GM21515 (cell line): Measurements from ENCODE around the gene SETD1B.
A peak's percentile ranks its signal among the peaks of the same experiment; 100 is the strongest.

Source experiments
- ATAC-seq: cut with Tn5 transposase; IDR thresholded peaks from one replicate; pipeline ENCODE4 v1.9.1; 2021; ENCODE audit not compliant: unreplicated experiment

SETD1B gene

DNA sequence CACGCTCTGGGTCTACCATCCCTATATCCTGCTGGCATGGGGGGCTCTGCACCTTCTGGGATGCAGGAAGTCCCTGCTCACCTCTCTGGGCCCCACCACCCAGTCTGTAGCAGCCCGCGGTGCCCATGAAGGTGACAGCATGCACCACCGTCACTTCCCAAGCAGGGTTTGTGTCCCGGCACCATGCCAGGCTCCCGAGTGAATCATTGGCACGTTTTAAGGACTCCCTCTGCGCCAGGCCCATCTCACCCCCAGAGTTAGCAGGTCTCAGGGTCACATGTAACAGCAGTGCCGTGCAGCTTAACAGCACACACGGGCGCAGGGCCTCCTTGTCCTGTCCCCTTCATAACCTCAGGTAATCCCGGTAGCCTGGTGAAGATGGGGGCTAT, 19.9 kb downstream of the SETD1B start:
- ATAC-seq, result no peak

DNA sequence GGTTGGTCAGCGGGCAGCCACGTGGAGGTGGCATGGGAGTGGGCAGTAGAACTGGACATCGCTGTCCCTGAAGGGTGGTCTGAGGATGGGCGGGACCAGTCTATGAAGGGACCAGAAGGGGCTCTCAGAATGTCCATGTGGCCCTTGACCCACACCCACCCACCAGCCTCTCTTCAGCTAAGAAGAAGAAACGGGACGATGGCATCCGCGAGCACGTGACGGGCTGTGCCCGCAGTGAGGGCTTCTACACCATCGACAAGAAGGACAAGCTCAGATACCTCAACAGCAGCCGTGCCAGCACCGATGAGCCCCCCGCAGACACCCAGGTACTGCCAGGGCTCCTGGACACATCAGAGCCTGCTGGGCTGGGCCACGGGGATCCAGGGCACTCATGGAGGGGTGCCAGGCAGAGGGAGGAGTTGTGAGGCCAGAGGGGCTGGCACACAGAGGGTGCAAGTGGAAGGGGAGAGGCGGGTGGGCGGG, 21.3 kb downstream of the SETD1B start:
- ATAC-seq, result no peak

DNA sequence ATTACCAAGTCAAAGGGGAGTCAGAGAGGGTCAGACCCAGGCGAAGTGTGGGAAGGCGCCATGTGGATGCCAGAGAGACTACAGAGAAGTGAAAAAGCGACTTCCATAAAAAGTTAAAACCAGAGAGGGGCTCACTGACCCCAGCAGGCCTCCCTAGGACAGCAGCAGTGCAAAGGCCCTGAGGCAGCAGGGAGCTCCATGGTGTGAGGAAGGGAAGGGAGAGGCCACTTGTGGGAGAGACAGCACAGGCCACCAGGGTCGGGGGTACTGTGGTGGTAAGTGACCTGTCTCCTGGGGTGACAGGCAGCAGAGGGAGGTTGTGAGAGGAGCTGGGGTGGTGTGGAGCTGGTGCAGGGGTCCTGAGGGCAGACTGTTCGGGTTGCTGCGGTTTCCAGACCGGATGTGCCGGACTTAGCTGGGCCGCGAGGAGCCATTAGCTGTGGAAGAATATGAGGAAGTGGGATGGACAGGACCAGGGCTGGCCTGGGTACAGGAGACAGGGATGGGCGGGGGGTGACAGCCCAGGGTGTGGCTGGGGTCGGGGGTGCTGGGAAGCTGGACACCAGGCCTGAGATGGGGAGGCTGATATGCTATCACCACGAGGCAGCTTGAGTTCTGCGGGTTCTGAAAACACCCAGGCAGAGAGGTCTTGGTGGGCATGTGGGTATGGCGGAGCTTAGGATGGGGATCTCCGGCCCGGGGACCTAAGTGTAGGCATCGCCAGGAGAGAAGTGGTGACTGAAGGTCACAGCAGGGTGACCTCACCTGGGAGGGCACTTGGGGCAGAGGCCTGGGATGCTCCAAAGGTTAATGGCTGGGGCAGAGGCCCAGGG, 22.7 kb downstream of the SETD1B start:
- ATAC-seq, result no peak

DNA sequence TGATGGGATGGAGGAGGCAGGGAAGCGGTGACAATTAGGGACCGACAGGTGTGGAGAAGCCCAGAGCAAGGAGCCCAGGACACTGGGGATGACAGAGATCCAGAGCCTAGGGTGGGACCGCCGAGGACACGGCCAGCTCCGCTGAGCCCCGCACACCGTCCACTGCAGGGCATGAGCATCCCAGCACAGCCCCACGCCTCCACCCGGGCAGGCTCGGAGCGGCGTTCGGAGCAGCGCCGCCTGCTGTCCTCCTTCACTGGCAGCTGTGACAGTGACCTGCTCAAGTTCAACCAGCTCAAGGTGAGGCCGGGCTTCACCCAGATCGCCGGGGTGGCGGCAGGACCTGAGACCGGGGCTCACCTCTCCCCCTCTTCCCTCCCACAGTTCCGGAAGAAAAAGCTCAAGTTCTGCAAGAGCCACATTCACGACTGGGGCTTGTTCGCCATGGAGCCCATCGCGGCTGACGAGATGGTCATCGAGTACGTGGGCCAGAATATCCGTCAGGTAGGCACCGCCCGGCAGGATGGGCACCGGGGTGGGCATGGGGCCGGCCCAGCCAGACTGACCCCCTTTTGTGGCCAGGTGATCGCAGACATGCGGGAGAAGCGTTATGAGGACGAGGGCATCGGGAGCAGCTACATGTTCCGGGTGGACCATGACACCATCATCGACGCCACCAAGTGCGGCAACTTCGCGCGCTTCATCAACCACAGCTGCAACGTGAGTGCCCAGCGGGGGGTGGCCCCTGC, 23.7 kb downstream of the SETD1B start:
- no peak for ATAC-seq

DNA sequence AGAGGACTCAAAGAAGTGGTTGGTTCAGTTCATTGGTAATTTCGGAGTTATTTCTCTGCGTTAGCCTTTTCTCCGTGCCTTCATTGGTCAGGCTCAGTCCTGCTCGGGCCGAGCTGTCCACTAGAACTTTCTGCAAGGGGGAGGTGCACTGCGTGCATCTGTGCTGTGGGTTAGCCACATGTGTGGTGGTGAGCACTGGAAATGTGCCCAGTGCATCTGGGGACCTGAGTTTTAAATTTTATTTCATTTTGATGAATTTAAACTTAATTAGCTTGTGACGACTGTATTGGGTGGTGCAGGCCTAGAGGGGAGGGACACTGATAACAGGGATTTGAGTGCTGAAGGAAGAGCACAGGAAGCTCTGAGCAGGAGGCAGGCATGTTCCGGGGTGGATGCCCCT, 24.5 kb downstream of the SETD1B start:
- no peak for ATAC-seq

DNA sequence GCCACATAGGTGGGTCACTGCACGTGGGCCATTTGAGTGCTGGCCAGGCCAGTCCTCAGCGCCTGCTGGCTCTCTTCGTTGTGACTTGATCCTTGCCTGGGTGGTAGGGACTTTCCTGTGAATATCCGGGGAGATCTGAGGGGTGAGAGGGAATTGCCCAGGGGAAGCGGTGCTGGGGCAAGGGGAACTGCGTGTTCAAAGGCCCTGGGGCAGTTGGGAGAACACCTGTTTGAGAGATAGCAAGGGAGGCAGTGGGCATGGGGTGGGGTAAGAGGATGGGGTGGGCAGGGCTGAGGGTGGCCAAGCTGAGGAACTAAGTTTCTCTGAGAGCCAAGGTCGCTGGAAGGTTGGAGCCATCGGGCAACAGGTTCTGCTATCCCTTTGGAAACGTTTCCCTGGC, 25.0 kb downstream of the SETD1B start:
- ATAC-seq, result no peak

DNA sequence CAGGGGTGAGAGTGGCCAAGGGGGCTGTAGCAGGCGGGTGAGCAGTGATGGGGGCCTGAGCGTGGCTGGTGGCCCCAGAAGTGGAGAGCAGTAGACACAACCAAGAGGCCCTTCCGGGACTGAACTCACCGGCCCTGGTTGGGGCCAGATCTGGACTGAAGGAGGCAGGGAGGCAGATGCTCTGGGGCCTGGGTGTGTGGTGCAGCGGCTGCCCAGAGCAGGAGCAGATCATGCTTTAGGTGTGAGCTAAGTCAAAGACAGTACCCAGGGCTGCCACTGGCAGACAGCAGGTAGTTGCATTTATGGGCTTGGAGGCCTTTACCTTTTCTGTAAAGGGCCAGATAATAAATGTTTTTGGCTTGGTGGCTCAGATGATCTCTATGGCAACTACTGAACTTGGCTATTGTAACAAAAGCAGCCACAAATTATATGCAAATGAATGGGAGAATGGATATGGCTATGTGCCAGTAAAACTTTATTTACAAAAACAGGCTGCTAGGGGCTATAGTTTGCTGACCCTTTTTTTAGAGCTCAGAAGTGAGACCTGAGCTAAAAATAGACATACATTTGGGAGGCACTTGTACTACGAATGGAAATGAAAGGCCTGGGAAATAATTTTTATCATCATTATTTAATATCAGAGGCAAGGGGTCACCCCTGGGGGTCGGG, 25.6 kb downstream of the SETD1B start:
- ATAC-seq, result no peak

DNA sequence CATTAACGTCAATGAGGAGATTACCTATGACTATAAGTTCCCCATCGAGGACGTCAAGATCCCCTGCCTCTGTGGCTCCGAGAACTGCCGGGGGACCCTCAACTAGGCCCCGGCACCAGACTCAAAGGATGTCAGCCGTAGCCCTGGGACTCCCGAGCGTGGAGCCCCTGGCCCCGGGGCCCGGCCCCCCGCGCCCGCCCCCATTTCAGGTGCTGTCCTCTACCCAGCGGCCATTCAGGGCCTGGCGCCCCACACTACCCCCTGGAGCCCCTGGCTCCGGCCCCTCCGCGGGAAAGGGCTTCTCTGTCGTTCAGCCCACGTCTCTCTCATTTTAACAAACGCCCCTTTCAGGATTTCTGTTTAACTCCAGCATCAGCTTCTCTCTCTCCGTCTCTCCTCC, 26.3 kb downstream of the SETD1B start:
- no peak for ATAC-seq

DNA sequence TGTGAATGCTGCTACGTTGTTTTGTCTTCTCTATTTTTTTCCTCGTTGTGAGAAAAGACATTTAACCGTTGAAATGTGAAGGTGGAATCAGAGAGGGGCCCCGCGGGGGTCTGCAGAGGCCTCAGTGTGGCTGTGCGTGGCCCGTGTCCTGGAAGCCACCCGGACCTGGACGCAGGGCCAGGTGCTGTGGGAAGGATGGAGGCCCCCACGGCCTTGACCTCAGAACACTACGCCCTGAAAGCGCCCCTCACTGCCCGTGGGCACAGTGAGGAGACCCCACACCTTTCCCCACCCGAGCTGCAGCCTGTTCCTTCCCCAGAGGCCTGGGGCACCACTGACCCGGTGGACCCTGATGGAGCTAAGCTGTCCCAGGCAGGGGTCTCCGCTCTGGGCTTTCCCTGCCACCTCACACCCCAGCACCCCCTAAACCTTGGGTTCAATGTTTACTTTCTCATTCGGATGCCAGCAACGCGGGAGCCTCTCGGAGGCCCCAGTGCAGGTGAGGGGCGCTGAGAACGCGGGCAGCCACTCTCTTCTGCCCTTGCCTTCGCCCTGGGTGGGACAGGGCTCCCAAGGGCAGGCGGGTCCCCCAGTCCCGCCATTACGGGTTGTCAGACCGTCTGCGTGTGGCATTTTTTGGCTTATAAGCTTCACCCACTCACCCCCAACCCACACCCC, 26.9 kb downstream of the SETD1B start:
- no peak for ATAC-seq

DNA sequence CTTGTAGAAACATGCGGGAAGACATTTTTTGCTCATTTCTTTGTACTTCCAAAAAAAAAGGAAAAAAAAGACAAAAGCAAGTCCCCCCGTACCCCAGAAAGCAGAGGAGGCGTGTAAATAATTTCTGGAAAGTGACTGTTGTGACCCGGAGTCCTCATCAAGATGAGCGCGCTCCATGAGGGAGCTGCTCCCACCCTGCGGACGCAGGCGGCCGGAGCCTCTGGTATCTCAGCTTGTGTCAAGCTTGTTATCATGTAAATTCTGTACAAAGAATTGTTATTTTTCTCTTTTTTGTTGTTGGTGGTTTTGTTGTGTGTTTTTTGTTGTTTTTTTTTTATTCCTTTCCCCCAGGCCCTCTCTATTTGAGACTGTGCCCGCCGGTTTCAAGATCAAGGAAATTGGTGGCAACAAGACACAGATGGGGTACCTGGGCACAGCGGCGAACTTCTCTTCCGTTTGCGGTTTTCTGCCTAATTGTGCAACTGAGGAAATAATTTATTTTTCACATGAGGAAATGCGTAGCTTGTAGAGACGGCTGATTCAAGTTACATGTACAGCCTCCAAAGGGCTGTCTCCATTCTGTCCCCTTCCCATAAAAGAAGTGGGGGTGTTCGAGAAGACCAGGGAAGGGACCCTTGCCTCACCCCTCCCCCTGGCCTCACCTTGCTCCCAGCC, 27.9 kb downstream of the SETD1B start:
- no peak for ATAC-seq

DNA sequence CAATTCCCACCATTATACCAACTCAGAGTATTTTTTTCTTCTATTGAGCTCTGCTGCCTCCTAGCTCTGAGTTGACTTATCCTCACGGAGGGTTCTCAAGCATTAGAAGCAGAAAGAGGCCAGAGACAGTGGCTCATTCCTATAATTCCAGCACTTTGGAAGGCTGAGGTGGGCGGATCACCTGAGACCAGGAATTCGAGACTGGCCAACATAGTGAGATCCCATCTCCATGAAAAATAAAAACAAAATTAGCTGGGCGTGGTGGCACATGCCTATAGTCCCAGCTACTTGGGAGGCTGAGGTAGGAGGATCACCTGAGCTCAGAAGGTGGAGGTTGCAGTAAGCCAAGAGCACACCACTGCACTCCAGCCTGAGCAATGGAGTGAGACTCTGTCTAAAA, 33.9 kb downstream of the SETD1B start:
- ATAC-seq, result no peak

DNA sequence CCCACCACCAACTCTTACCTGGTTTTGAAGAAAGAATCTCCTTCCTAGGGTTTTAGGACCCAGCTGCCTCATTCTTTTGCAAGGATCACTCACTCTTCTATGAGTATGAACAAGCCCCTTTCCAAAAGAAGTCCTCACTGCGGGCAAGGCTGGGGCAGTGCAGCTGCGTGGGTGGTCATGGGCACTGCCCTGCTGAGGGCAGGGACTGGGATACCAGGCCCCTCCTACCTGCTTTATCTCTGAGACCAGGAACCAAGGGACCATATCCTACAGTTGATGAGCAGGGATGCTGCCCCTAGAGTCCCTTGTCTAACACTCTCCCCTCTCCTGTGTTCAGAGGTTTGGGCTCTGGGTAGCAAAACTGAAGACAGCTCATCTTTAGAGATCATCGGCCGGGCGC, 34.3 kb downstream of the SETD1B start:
- ATAC-seq, result no peak

DNA sequence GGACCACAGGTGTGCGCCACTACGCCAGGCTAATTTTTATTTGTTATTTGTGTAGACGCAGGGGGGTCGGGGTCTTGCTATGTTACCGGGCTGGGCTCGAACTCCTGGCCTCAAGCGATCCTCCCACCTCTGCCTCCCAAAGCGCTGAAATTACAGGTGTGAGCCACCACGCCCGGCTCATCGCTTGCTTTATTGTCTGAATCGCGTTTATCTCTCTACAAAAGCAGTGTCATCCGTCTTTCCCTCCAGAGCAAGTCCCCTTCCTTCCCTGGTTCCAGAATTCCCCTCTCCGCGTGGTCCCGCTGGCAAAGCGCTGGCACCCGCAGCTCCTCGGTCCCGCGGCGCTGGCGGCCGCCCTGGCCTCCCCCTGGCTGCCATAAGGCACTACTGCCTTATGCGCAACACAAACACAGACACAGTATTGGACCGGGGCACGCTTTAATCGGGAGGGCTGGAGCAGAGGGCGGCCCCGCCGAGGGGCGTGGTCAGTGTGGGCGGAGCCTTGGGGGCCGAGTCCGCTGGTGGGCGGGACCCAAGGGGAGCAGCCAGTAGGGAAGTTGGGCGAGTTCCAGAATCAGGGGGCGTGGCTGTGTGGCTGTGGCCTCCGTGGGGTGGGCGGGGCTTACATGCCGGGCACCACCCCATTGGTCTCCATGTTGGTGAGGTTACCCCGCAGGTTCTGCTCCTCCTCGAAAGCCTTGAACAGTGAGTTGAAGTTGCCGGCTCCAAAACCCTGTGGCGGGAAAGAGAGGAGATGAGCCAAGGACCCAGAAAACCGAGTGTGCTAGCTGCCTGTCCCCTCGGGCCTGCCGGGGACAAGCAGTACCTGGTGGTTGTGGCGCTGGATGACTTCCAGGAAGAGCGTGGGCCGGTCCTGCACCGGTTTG, 35.5 kb downstream of the SETD1B start:
- ATAC-seq, result peak; percentile 93

DNA sequence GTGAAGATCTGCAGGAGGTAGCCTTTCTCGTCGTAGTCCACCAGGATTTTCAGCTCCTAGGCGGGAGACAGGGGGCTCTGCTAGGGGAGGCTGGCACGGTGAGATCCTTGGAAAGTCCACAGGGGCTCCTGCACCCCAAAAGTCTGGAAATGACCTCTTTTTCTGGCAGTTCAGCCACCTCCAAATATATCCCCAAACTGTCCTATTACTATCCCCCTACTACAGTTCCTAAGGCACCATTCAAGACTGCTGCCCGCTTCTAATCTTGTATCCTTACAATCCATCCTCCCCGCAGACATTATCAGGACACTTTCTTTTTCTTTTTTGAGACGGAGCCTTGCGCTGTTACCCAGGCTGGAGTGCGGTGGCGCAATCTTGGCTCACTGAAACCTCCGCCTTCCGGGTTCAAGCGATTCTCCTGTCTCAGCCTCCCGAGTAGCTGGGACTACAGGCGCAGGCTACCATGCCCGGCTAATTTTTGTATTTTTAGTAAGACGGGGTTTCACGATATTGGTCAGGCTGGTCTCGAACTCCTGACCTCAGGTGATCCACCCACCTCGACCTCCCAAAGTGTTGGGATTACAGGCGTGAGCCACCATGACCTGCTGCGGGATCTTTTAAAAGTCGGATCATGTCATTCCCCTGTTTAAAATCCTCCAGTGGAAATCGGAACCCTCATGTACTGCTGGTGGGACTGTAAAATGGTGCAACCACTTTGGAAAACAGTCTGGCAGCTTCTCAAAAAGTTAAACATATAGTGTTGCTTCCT, 36.4 kb downstream of the SETD1B start:
- ATAC-seq, result peak; percentile 4

DNA sequence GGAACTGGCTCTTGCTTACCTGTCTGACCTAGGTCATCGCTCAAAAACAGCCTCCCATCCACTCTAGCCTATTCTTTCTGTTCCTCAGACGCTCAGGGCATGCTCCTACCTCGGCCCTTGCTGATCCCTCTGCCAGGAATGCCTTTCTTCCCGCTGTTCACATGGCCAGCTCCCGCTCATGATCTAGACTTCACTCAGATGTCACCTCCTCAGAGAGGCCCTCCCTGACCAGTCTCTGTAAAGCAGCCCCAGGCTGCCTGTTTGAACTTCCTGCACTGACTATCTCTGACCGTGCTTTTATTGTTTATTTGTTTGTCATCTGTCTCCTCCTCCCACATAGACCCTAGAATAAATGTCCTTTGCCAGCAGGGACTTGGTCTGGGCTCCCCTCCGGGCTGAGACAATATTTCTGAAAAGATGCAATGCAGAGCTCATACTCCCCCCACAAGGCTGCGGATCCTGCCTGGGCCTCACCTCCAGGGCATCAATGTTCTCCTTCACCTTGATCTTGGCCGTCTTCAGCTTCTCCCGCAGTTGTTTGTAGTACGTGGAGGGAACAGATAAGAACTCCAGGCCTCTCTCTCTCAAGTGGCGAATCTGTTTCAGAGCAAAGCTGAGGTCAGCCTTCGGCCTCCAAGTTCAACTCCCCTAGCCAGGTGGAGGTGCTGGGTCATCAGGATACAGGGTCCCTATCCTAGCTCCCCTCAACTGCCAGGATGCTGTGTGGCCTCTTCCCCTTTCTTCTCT, 39.6 kb downstream of the SETD1B start:
- no peak for ATAC-seq

DNA sequence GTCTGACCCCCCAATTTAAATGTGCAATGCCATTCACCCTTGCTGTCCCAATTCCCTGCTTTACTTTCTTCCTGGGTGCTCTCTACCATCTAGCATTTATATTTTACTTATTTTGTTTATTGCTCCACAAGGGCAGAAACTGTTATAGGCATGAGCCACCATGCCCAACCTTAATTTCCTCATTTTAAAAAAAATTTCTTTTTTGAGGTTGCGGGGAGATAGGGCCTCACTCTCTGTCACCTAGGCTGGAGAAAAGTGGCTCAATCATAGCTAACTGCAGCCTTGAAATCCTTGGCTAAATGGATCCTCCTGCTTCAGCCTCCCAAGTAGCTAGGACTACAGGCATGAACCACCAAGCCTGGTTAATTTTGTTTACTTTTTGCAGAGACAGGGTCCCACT, 41.9 kb downstream of the SETD1B start:
- ATAC-seq, result no peak

DNA sequence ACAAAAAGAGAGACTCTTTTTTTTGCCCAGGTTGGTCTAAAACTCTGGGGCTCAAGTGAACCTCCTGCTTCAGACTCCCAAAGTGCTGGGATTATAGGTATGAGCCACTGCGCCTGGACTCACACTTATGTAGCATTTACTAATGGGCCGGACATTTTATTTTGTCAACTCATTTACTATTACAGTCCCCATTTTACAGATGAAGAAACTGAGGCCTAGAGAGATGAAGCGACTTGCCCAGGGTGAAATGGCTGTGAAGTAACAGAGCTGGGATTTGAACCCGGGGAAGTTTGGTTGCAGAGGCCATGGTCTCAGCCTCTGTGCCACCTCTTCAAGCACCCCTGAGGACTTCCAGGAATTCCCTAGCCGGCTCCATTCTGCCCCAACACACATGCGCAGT, 45.4 kb downstream of the SETD1B start:
- ATAC-seq, result no peak

DNA sequence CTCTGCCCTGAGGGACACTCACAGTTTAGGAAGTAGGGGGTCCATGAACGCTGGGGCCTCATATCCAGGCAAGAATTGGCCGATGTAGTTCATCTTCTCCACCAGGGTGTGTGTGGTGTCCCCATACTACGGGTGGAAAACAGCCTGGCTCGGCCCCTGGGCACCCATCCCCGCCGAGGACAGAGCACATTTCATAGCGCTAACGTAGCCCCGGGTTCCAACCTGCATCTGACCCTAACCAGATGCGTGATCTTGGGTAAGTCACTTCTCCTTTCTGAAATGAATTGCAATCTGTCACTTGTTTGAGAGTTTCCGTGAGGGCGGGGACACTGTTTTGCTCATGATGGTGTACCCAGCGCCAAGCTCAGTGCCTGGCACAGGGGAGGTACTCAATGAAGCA, 45.9 kb downstream of the SETD1B start:
- ATAC-seq, result no peak
